ENCODE measurements around the gene UGT1A9.

DNA sequence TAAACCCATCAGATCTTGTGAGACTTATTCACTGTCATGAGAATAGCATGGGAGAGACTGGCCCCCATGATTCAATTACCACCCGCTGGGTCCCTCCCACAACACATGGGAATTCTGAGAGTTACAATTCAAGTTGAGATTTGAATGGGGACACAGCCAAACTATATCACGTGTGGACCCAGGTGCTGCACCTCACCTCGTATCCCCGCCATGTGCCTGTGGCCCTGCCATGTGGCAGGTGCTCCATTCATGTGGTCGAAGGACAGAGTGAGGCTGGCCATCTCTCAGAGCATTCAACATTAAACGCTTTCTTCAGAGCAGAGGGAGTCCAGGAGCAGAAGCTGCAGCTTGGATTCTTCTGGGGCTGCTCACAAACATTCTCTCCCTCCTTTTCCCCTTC lies 138.7 kb downstream of the UGT1A9 start:
- no peak for TF ChIP-seq TAF1 (IDR thresholded peaks at IDR 0.05; ENCODE audit: borderline replicate concordance, low read depth, low read length)
- TF ChIP-seq POLR2AphosphoS5 (IDR thresholded peaks at IDR 0.05; ENCODE audit: low read depth, low read length), result no peak
- no peak for TF ChIP-seq JUND (IDR thresholded peaks at IDR 0.05)
- TF ChIP-seq, protein P1, sequence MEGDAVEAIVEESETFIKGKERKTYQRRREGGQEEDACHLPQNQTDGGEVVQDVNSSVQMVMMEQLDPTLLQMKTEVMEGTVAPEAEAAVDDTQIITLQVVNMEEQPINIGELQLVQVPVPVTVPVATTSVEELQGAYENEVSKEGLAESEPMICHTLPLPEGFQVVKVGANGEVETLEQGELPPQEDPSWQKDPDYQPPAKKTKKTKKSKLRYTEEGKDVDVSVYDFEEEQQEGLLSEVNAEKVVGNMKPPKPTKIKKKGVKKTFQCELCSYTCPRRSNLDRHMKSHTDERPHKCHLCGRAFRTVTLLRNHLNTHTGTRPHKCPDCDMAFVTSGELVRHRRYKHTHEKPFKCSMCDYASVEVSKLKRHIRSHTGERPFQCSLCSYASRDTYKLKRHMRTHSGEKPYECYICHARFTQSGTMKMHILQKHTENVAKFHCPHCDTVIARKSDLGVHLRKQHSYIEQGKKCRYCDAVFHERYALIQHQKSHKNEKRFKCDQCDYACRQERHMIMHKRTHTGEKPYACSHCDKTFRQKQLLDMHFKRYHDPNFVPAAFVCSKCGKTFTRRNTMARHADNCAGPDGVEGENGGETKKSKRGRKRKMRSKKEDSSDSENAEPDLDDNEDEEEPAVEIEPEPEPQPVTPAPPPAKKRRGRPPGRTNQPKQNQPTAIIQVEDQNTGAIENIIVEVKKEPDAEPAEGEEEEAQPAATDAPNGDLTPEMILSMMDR (IDR thresholded peaks at IDR 0.05), result no peak
